NCI-H128 (cell line): Measurements from ENCODE around the gene CDKN2B-AS1.
"Not testable (repeated sequence)": the region's sequence is repeated elsewhere in the genome, so short reads cannot be mapped to it uniquely, and the experiment has no call there.

Source experiments
- DNase-seq: peaks from one replicate; lab custom pipeline; 2025; ENCODE audit not compliant: unreplicated experiment; lab: John Stamatoyannopoulos, UW

Gene CDKN2B-AS1

GRCh38 chr9:22041344-22041743, 46.8 kb downstream of the CDKN2B-AS1 start:
- no peak for DNase-seq

GRCh38 chr9:22041775-22042174, 47.2 kb downstream of the CDKN2B-AS1 start:
- DNase-seq: no peak

DNA sequence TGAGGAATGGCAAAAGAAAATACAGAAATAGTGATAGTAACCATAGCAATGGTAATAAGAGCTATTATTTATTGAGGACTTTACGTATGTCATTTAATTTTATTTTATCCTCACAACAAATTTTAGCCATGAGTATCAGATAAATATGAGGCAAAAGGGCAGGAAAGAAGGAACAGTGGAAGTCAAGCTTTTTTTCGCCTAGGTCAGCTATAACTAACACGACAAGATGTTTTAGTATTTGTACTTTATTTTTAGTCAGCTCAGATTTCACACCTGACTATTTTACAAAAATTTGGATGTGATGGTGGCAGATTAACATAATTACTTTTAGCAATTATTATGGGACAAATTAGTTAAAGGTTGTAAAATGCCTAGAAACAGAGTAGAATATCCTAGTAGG, 49.3 kb downstream of the CDKN2B-AS1 start:
- DNase-seq: no peak

DNA sequence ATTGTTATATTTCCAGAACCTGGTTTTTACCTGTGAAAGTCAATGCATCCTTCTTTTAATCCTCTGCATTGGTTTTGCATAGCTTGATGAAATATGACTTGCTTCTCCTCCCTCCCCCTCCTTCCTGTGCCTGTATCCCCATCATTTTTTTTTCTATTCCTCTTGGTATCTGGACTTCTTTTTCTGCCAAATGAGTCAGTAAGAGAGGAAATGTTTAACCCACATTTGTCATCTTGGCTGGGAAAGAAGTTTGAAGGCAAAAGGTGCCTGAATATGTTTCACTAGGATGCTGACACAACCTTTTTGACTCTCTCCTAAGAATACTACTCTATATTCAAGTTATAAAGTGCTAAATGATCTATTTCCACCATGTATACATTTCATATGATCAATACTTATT, 50.0 kb downstream of the CDKN2B-AS1 start:
- no peak for DNase-seq

GRCh38 chr9:22045423-22045822, 50.8 kb downstream of the CDKN2B-AS1 start:
- DNase-seq: no peak

DNA sequence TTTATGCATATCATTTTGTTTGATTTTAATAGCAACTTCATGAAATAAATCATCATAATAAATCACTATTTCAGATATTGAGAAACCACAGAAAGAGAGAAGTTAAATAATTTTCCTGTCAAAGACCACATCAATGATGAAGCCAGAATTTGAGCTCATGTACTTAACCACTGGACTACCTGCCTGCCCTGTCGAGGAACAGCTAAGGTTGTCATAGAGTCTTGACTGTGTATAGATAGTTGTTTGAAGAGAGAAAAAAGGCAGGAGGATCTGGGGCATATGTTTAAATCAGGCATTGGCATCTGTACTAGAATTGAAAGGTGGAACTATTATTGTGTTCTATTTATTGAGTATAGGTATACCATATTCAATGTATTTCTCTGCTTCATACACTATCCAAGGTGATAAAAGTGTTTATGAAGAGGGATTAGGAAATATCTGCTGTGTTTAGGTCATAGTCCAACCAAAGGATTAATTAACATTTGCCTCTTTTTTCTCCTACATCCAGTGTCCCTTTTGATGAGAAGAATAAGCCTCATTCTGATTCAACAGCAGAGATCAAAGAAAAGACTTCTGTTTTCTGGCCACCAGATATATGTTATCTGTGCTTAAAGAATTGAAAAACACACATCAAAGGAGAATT, 51.8 kb downstream of the CDKN2B-AS1 start:
- no peak for DNase-seq

DNA sequence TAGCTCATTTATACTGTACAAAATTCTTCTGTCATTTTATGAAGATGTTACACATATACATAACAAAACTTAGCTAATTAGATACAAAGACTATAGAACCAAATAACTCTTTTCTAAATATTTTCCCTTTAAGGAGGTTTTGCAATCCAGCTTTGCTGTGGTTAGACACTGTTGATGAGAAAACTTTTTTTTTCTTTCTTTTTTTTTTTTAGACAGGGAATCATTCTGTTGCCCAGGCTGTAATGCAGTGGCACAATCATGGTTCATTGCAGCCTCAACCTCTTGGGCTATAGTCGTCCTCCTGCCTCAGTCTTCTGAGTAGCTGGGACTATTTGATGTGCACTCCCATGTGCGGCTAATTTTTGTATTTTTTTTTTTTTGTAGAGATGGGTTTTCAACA, 53.0 kb downstream of the CDKN2B-AS1 start:
- DNase-seq: no peak

- no peak for DNase-seq
Observed at GRCh38 chr9:22049411-22049810, 54.8 kb downstream of the CDKN2B-AS1 start.

DNA sequence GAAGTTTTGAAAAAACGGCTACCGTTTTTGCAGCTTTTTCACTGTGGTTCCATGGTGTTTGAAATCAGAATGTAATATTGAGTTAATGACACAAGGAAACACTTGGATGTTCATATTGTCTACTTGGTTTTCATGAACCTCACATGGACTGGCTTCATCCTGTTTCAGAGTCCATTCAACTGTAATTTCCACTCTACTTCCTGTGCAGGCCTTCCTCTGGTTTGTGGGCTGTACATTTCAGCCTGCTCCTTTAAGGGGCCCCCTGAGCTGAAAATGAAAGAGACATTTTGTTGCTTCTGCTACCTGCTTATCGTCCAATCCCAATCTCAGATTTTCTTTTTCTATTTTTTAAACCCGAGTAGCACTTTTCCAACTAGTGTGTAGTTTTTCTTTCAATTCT, 56.3 kb downstream of the CDKN2B-AS1 start:
- DNase-seq: no peak

- DNase-seq: no peak
Observed at GRCh38 chr9:22052376-22052945, 57.9 kb downstream of the CDKN2B-AS1 start.

DNA sequence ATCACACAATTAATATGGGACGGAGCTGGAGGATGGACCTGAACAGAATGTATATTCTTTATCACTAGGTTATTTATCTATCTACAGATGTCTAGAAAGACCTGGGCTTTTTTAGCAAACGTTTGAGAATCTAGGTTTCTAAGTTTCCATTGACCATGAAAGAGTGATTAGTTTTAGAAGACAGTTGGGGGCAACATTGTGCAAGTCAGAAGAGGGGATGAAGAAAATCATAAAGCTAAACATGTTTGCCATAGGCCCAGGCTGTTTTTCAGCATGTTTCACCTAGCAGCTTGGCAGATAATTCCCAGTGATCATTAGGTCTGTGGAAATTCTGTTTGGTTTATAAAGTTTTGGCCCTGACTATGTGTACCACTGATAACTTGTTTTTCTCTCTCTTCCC, 58.6 kb downstream of the CDKN2B-AS1 start:
- DNase-seq: no peak

- no peak for DNase-seq
Observed at GRCh38 chr9:22054076-22054475, 59.5 kb downstream of the CDKN2B-AS1 start.

DNA sequence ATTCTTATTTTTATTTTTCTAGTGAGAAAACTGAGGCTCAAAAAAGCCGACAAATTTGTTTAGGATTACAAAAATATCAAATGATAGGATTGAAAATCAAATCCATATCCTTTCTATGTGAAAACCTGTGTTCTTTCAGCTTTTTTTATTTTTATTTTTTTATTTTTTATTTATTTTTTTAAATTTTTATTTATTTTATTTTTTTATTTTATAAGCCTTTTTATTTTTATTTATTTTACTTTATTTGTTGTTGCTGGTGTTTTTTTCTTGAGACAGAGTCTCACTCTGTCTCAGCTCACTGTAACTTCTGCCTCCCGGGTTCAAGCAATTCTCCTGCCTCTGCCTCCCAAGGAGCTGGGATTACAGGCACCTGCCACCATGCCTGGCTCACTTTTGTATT, 59.9 kb downstream of the CDKN2B-AS1 start:
- no peak for DNase-seq

- DNase-seq: no peak
Observed at GRCh38 chr9:22055090-22055489, 60.5 kb downstream of the CDKN2B-AS1 start.

- DNase-seq: no peak
Observed at GRCh38 chr9:22056402-22056801, 61.8 kb downstream of the CDKN2B-AS1 start.

- not testable (repeated sequence) for DNase-seq
Observed at GRCh38 chr9:22057972-22058371, 63.4 kb downstream of the CDKN2B-AS1 start.

- DNase-seq: no peak
Observed at GRCh38 chr9:22060831-22061383, 66.3 kb downstream of the CDKN2B-AS1 start.

GRCh38 chr9:22064957-22065356, 70.4 kb downstream of the CDKN2B-AS1 start:
- DNase-seq: no peak

DNA sequence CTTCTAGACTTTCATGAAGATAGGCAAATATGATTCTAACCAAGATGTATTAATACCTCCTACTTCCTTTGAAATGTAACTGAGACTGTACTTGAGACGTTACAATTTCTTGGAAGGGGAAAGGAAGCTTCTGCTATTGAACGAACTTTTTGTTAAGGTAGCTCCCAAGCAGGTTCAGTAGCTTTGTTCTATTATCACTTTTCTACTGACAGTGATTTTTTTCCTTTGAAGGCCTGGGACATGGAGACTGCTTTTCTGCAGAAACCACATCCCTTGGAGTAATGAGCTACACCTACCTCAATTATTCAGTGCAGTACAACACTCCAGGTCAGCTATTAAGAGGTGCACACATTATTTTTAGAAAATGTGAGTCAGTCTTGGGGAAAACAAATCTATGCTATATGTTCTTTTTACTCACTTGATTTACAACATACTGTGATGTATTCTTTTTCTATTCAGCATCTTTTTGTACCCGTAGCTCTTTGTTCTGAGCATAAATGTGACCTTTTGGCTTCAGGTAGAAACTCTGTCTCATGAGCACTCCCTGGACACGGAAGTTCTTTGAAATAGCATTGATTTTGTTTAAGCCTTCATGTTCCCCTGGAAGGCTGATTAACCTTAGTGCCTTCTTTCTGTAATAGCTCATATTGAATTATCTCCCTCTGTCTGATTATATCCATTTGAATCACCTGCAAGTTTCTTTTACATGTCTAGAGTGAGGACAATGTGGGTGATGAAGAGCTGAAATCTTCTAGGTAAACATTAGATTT, 71.0 kb downstream of the CDKN2B-AS1 start:
- no peak for DNase-seq

GRCh38 chr9:22067196-22067595, 72.6 kb downstream of the CDKN2B-AS1 start:
- DNase-seq: no peak

GRCh38 chr9:22068369-22068768, 73.8 kb downstream of the CDKN2B-AS1 start:
- no peak for DNase-seq

DNA sequence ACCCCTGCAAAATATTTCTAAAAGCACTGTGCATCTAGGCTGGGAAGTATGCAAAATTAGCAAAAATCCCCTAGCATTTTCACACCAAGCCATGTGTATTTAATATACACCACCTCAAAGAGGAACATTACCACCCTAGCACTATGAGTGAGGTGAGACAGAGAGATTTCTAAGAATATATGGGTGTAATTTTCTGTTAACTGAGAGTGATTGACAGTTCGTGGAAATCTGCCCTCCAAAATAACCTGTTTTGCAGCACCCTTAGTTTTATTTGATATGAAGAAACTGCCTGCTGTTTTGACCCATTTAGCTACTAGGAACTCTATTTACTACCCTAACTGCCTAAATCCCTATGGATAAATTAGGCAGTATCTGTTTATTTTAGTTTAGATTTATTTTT, 78.8 kb downstream of the CDKN2B-AS1 start:
- no peak for DNase-seq
